ENCODE measurements around the gene SDR9C7. TPM values are rescaled to one million over a fixed set of nuclear protein-coding genes. Genes with fewer than 3 reads are reported as not detected.
"Not testable (repeated sequence)": the region's sequence is repeated elsewhere in the genome, so short reads cannot be mapped to it uniquely, and the experiment has no call there.

SDR9C7 gene
- total RNA-seq = not detected

DNA sequence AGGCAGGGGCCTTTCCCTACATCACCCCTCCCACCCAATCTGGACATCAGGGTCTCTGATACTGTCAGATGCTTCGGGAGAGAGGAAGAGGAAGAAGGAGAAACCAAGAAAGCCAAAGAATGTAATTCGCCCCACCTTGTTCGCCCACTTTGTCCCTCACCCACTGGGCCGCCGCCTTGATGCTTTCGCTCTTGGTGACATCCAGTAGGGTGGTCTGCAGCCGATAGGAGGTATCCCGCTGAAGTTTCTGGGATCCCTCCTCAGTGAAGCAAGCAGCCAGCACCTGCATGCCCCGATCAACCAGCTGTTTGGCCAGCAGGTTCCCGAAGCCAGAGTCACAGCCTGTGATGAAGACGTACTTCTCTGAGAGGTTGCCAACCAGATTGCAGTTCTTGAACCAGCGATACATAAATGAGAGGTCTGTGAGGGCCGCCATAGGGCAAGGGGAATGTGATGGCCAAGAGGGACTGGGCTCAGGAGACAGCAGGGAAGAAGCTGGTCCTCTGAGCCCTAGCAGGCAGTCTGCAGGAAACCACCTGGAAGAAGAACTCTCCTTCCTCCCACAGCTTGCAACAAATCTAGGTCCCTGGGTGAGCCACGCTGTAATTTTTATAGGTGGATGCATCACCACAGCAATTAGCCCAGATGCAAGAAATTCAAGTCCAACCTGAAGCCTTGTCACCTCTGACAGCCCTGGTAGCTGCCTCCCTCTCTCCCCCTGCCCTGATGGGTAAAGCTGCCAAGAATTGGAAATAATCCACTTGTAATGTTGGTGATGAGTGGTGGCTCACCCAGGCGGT lies at the start of gene SDR9C7:
TSS of gene SDR9C7 (minus strand) at position 583 of the 800 bp plus-strand sequence. CDS start at position 436, 147 bp downstream.
- H3K9me3 ChIP-seq = no peaks in the 10 kb centered on the region
- DNase-seq = no peak
- H3K27ac ChIP-seq = no peak within 1 kb of the TSS
- no peaks in the 10 kb centered on the region for H3K36me3 ChIP-seq (replicated peaks in 1 of 2; ENCODE audit: insufficient read depth in 1 of 2, low read depth in 2 of 2)
- no peak for TF ChIP-seq CTCF (IDR thresholded peaks at IDR 0.05)
- TF ChIP-seq POLR2A (IDR thresholded peaks at IDR 0.05) = no peak
- 83 to 84% methylated on average over 15 of the region's 15 CpGs for WGBS, 2 donors
- ATAC-seq = no peak
- intact Hi-C loops (cut with DNase I) = no loop called here
- H3K27me3 ChIP-seq = no peaks in the 10 kb centered on the region
- no peaks in the 10 kb centered on the region for H3K4me1 ChIP-seq
- no peak within 1 kb of the TSS for H3K4me3 ChIP-seq

DNA sequence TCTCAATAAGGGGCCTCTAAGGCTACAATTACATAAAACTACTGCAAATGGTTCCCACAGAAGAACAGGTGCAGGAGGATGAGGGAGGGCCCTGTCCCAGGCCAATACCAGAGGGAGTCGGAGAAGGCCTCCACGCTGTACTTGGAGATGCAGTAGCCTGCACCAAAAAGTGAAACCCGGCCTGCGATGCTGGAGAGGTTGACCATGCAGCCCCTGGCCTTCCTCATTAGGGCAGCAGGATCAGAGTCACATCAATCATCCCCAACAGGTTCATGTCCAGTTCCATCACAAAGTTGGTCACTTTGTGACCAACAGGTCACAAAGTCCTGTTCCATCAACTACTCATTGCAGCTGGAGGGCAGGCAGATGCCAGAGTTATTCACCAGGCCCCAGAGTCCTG lies 49.2 kb upstream of the SDR9C7 start:
- ATAC-seq (no peak), DNase-seq (no peak)
- TF ChIP-seq POLR2A (IDR thresholded peaks at IDR 0.05) (no peak), CTCF (IDR thresholded peaks at IDR 0.05) (no peak)
- Histone ChIP-seq H3K36me3 (replicated peaks in 1 of 2; ENCODE audit: insufficient read depth in 1 of 2, low read depth in 2 of 2) (no peaks in the 10 kb centered on the region), H3K27me3 (no peaks in the 10 kb centered on the region), H3K4me3 (no peak overlapping the region), H3K27ac (no peak overlapping the region), H3K4me1 (no peaks in the 10 kb centered on the region), H3K9me3 (no peaks in the 10 kb centered on the region)
- intact Hi-C loops (cut with DNase I) = no loop called here
- 76 to 78% methylated on average over 4 of the region's 4 CpGs for WGBS, 2 donors

GRCh38 chr12:56982578-56983236 lies 48.5 kb upstream of the SDR9C7 start:
- H3K27ac ChIP-seq; H3K27me3 ChIP-seq; H3K4me3 ChIP-seq; ATAC-seq; H3K9me3 ChIP-seq; H3K36me3 ChIP-seq (replicated peaks in 1 of 2; ENCODE audit: insufficient read depth in 1 of 2, low read depth in 2 of 2); intact Hi-C loops (cut with DNase I); H3K4me1 ChIP-seq; DNase-seq: not testable (repeated sequence)
- 87% methylated on average over 3 of the region's 3 CpGs; no CpG with 5 or more reads in 1 of the 2 donors for WGBS, 2 donors

- Histone ChIP-seq H3K27ac (no peak overlapping the region), H3K36me3 (replicated peaks in 1 of 2; ENCODE audit: insufficient read depth in 1 of 2, low read depth in 2 of 2) (no peaks in the 10 kb centered on the region), H3K27me3 (no peaks in the 10 kb centered on the region), H3K4me1 (no peaks in the 10 kb centered on the region), H3K4me3 (no peak overlapping the region), H3K9me3 (no peaks in the 10 kb centered on the region)
- 90 to 95% methylated on average over 4 of the region's 4 CpGs for whole genome bisulfite sequencing, 2 donors
- intact Hi-C loops (cut with DNase I) = no loop called here
- no peak for DNase-seq
- no peak for TF ChIP-seq POLR2A (IDR thresholded peaks at IDR 0.05)
- TF ChIP-seq CTCF (IDR thresholded peaks at IDR 0.05) = no peak
- no peak for ATAC-seq
Observed at GRCh38 chr12:56980941-56981530, 46.8 kb upstream of the SDR9C7 start.

GRCh38 chr12:56980268-56980667 lies 46.1 kb upstream of the SDR9C7 start:
- H3K27ac ChIP-seq = no peak overlapping the region
- H3K4me1 ChIP-seq = no peaks in the 10 kb centered on the region
- no peak overlapping the region for H3K4me3 ChIP-seq
- intact Hi-C loops (cut with DNase I) = no loop called here
- no peaks in the 10 kb centered on the region for H3K36me3 ChIP-seq (replicated peaks in 1 of 2; ENCODE audit: insufficient read depth in 1 of 2, low read depth in 2 of 2)
- 91 to 92% methylated on average over 6 of the region's 6 CpGs for WGBS, 2 donors
- no peaks in the 10 kb centered on the region for H3K9me3 ChIP-seq
- TF ChIP-seq CTCF (IDR thresholded peaks at IDR 0.05) (no peak), POLR2A (IDR thresholded peaks at IDR 0.05) (no peak)
- no peaks in the 10 kb centered on the region for H3K27me3 ChIP-seq
- ATAC-seq = no peak
- no peak for DNase-seq

Measured in body of pancreas (tissue), 4 donors.